ENCODE data around the gene GRM4.

The GRM4 gene

GRCh38 chr6:33978412-33979150 is 167.3 kb downstream of the GRM4 start:
- Mint-ChIP-seq H3K27ac (no peak overlapping the region), H3K27me3 (ENCODE audit: low read depth) (peaks cover 49% of the 10 kb centered on the region), H3K36me3 (ENCODE audit: low read depth) (no peaks in the 10 kb centered on the region), H3K4me1 (peaks cover 28% of the 10 kb centered on the region), H3K4me3 (no peak overlapping the region), H3K9me3 (no peaks in the 10 kb centered on the region)
- TF ChIP-seq CTCF (IDR thresholded peaks at IDR 0.05; ENCODE audit: unreplicated experiment in 3 of 3): no peak

GRCh38 chr6:33977606-33978411 is 168.1 kb downstream of the GRM4 start:
- Mint-ChIP-seq H3K27me3 (ENCODE audit: low read depth) (peaks cover 45% of the 10 kb centered on the region), H3K4me1 (peaks cover 23% of the 10 kb centered on the region), H3K4me3 (no peak overlapping the region)

GRCh38 chr6:33976437-33977360 is 169.2 kb downstream of the GRM4 start:
- peaks cover 6% of the 10 kb centered on the region for H3K9me3 Mint-ChIP-seq
- no peak overlapping the region for H3K27ac Mint-ChIP-seq
- no peaks in the 10 kb centered on the region for H3K36me3 Mint-ChIP-seq (ENCODE audit: low read depth)
- peaks cover 19% of the 10 kb centered on the region for H3K4me1 Mint-ChIP-seq
- peaks cover 42% of the 10 kb centered on the region for H3K27me3 Mint-ChIP-seq (ENCODE audit: low read depth)
- TF ChIP-seq CTCF (IDR thresholded peaks at IDR 0.05; ENCODE audit: unreplicated experiment in 3 of 3): no peak
- peak overlapping the region in 1 of 3 experiments; percentile 28 for H3K4me3 Mint-ChIP-seq

More at GRCh38 chr6:33977606-33978411, 168.1 kb downstream of the GRM4 start:
- Mint-ChIP-seq H3K9me3 (no peaks in the 10 kb centered on the region), H3K36me3 (ENCODE audit: low read depth) (no peaks in the 10 kb centered on the region), H3K27ac (peak overlapping the region in 1 of 3 experiments; percentile 22)
- no peak for TF ChIP-seq CTCF (IDR thresholded peaks at IDR 0.05; ENCODE audit: unreplicated experiment in 3 of 3)

GRCh38 chr6:33975661-33976436 is 170.0 kb downstream of the GRM4 start:
- H3K4me1 Mint-ChIP-seq: peaks cover 17% of the 10 kb centered on the region
- peak overlapping the region in 1 of 3 experiments; percentile 56 for H3K4me3 Mint-ChIP-seq
- no peaks in the 10 kb centered on the region for H3K36me3 Mint-ChIP-seq (ENCODE audit: low read depth)

More at GRCh38 chr6:33975661-33976436, 170.0 kb downstream of the GRM4 start:
- Mint-ChIP-seq H3K9me3 (peaks cover 12% of the 10 kb centered on the region), H3K27ac (no peak overlapping the region), H3K27me3 (ENCODE audit: low read depth) (peaks cover 47% of the 10 kb centered on the region)
- no peak for TF ChIP-seq CTCF (IDR thresholded peaks at IDR 0.05; ENCODE audit: unreplicated experiment in 3 of 3)

Data from nephron (organoid).